GM20431 (cell line): ENCODE measurements around the gene OPCML.

Experiments
- in situ Hi-C: fragments of 300-500 bp; cut with MseI, MboI; formaldehyde crosslinking; loops from one replicate; pipeline ENCODE4 v1.15.0; 2020; ENCODE audit warnings: low sequenced_read_pairs; ENCODE audit not compliant: unreplicated experiment

The OPCML gene

DNA sequence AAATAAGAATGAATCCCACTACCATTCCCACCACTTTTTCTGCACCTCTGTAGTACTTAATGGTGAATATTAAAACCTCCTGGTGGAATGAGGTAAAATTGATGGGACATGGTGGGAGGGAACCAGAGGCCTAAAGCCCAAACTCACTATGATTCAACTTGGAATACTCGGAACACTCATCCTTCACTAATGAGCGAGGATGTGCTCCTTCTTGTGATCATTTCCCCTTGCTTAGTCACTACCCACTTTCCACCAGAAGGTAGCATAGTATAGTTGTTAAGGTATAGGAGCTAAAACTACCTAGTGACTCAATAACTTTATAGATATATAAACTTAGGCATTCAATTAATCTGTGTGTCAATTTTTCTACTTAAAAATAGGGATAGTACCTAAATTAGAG is 728.9 kb downstream of the OPCML start:
- in situ Hi-C loops = no loop called here

GRCh38 chr11:132802947-132803346 is 729.4 kb downstream of the OPCML start:
- in situ Hi-C loops = no loop called here

GRCh38 chr11:132793831-132794230 is 738.5 kb downstream of the OPCML start:
- in situ Hi-C loops = no loop called here

DNA sequence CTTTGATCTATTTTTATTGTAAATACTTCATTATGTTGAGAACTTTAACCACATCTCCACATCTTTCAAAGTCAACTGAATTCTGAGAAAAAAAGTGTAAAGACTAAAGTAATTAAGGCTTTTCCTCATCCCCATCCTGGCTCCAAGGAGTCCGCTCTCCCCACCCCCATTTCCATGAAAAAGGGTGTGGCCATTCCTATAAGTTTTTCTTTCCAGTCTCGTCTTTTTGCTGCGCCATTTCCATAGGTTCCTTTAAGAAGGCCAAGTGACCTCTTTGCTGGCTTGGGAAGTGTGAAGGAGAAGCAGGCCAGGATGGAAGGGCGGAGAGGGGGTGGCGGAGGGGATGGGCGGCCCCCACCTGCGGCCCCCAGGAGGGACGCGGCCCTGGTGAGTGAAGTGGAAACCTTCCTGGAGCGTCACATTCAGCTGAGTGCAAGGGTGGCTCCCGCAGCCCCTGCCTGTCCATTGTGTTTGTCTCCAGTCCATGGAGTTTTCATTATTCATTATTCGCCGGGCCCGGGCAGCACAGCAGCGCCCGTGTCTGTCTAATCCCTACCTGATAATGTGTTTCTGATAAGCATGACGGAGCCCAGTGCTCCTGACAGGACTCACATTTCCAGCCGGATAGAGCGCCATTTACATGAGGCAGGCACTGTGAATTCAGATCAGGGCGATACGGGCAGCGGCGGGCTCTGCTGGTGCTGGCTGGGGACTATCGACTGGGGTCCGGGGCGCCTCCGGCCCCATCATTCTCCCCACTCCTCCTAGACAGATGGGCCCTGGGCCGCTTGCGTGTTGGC is 739.8 kb downstream of the OPCML start:
- in situ Hi-C loops = no loop called here

DNA sequence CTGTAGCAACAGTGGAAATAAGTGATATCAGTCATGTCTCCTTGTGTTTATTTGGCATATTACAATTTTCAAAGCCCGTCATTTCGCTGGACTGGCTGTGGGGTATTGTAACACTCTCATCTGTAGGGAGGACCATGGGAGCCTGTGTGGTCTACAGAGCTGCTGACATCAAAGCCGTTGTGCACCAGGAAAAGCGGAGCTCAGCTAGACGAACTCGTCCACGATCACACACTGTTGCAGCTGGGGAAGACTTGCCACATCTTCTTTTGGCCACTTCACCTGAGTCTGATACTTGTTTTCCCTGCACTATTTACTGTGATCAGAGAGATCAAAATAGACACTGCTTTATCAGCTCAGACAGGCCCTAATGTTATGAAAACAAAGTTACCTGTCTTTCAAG is 741.3 kb downstream of the OPCML start:
- in situ Hi-C loops = no loop called here

DNA sequence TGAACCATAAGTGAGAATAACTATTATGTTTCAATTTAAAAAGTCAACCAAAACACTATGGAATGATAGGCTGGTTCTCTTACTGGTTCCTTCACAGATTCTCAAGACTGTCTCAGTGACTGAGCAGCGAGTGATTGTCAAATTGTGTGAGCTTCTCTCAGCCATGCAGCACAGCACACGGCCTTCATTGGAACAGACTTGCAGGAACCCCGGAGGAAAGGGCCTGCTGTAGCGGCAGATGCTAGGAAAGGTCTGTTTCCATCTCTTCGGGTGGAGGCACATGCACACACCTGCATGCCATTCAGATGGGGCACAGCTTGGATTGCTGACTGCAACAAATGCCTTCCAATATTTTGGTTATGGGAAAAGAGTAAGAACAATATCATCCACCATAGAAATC is 741.8 kb downstream of the OPCML start:
- in situ Hi-C loops = no loop called here

DNA sequence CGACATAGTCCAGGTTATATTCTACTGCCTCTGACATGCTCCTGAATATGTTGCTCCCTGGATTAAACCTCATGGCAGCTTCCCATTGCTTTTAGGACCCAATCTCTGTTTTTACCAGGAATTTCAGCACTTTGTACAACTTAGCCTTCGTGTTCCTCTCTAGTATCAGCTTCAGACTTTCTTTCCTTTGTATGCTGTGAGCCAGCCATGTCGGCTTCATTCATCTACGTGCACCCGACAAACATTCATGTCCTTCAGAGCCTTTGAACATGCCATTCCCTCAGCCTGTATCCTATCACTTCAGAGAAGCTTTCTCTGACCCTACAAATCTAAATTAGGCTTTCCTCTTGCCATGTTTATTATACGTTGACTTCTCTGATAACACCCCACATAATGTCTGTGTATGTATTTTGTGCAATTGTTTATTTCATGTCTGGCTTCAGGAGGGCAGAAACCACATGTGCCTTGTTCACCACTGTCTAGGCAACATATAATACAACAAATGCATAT is 743.4 kb downstream of the OPCML start:
- in situ Hi-C loops = no loop called here

DNA sequence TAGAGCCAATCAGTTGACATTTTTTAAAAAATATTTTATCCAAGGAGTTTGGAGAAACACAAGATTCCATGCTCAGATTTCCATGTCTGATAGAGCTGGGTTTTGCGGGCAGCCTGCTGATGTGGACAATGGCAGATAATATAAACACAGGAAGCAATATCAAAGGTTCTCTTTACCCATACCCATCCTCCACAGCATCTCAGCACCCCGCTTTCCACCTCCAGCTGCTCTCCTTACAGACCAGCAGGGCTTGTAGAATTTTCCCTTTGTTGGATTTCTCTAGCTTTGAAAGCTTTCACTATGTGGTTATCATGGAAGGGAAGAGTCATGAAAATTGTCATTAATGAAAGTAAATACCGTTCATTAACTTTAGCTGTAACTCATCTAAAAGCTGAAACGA is 746.4 kb downstream of the OPCML start:
- in situ Hi-C loops = no loop called here

DNA sequence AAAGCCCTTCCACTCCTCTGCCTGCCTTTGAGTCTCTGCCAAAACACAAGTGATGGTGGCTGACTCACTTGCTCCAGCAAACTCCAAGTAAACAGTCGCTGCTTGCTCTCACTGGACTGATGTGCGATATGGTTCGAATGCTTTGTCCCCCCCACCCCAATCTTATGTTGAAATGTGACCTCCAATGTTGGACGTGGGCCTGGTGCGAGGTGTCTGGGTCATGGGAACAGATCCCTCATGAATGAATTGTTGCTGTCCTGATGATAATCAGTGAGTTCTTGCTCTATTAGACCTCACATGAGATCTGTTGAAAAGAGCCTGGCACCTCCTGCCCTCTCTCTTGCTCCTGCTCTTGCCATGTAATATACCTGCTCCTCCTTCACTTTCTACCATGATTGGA is 747.9 kb downstream of the OPCML start:
- in situ Hi-C loops = no loop called here

- in situ Hi-C loops = no loop called here
These were observed 750.2 kb downstream of the OPCML start for GRCh38 chr11:132782102-132782501.

DNA sequence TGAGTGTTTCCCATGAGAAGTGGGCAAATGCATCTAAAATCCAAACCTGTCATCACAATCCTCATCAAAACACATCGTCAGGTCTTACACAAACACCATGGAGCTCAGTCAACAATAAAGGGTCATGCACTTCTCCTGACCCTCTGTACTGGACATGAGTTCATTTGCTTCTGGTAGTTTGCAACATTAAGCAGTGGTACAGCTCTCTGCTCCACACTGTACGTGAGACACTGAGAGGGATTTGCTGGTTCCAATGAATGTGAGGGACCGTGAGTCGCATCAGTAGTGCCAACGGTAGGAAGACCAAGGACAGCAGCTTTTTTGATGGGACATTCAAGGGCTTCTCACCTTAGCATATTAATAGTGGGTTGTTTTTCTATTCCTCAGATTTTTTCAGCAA is 752.3 kb downstream of the OPCML start:
- in situ Hi-C loops = no loop called here

DNA sequence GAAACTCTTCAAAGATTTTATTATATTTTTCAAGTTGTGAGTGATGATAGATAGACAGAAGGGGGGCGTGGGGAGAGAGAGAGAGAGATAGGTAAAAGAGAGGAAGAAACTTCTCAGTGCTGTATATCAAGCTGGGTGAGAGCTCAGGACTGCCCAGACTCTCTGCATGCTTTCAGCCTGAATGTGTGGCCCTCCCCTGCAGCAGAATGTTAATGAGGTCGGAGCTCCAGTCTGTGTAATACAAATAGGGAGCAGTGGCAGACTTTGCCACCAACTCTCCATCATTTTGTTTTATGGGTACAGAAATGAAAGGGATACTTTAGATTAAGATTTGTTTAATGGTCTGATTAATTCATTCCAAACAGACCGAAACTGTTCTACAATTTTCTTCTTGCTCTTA is 752.8 kb downstream of the OPCML start:
- in situ Hi-C loops = no loop called here

DNA sequence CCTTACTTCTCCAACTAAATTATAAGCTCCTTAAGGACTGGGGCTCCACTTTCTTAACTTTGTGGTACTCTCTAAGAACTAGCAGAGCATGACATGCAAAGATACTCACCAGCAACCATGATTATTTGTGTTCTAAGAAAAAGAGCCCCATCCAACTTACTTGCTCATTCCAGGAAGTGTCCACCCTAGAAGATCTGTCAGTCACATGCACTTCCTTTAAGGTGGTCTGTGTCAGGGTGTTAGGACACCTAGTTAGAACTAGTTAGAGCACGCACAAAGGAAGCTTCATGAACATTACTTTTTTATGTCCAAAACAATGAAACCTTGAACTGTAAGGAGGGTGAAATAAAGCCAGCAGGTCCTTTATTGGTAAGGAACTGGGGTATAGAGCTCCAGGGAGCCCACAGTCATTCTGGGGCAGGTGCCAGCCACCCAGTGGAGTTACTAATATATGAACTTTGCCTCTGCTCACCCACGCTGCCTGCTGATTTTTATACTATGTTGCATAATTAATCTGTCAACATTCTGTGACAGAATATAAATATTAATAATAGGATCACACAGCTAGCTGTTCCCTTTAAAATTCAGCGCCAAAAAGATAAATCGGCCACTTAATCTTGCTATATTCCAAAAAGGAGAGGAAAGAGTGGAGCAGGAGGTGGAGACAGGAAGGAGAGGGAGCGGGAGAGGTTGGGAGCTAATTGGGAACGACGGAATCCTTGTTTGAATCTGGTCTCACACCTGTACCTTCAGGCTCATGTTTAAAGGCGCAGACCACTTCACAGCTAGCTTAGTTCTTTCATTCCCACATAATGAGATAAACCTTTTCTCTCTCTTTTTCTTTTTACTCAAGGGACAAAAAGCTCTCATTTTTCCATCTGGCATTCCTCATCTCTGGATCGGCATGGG is 755.0 kb downstream of the OPCML start:
- in situ Hi-C loops = no loop called here

GRCh38 chr11:132773751-132774150 is 758.5 kb downstream of the OPCML start:
- in situ Hi-C loops = no loop called here

GRCh38 chr11:132772703-132773545 is 759.4 kb downstream of the OPCML start:
- in situ Hi-C loops = no loop called here

DNA sequence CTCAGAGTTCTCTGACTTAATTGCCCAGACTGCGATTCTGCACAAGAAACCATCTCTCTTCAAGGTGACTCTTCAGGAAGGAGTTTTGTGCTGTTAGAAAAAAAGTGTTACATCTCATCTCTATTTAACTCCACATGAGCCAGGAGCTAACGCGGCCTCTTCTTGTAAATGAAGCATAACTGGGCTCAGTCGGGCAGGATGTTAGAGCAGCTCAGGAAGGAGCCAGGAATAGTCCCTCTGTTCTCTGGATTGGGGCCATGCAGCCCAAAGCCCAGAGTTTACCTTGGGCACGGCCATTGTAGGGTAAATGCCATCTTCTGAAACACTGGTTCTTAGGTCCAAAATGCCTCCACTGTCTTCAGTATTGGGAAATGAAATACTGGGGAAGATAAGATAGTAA is 760.6 kb downstream of the OPCML start:
- in situ Hi-C loops = no loop called here

- in situ Hi-C loops = no loop called here
These were observed 761.3 kb downstream of the OPCML start for GRCh38 chr11:132770829-132771530.

GRCh38 chr11:132763503-132763902 is 768.8 kb downstream of the OPCML start:
- in situ Hi-C loops = no loop called here

DNA sequence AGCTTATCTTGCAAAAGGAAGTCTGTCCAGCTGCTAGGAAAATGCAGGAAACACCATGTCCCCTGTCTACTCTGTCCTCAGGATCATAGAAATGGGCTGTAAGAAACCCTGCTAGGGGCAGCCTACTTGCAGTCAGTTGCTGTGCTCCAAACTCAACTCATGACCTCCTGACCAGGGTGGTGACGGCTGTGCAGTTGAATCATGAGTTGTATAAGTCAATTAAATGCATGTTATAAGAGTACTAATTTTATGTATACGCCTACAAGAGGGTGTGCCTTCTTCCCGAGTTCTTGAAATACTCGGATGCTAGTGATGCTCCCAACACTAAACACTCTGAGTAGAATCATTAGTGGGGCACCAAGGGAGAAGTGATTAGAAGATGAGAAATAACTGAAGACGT is 776.4 kb downstream of the OPCML start:
- in situ Hi-C loops = no loop called here
